CD14-positive monocyte (primary cell): ENCODE data around the gene PAWR. TPM values are rescaled to one million over a fixed set of nuclear protein-coding genes. Genes with fewer than 3 reads are reported as not detected.

ENCODE experiments used
- DNase-seq, 3 donors: peaks; one replicate each; pipeline ENCODE4 v3.0.0-alpha.2; 2011 to 2022
- H2AFZ ChIP-seq: 2 replicates; pipeline ENCODE4 v1.6.0; 2012; ENCODE audit warnings: mild to moderate bottlenecking, low read depth, low read length, inconsistent platforms; ENCODE audit not compliant: insufficient read depth, poor library complexity, severe bottlenecking
- H3K27ac ChIP-seq, 2 donors: 1 replicate in 1 of 2; 2 replicates in 1 of 2; pipeline ENCODE4 v1.5.1; 2012 to 2013; ENCODE audit warnings: low read length in 2 of 2, control low read depth in 1 of 2, inconsistent platforms in 1 of 2, low read depth in 1 of 2, mild to moderate bottlenecking in 1 of 2
- H3K27me3 ChIP-seq, 2 donors: one replicate each; pipeline versions ENCODE4 v1.6.0 to v1.6.1; 2011 to 2013; ENCODE audit warnings: low read length in 2 of 2; ENCODE audit not compliant: control insufficient read depth in 2 of 2, insufficient read depth in 2 of 2
- H3K36me3 ChIP-seq, 2 donors: replicated peaks in 1 of 2; 1 replicate in 1 of 2; 2 replicates in 1 of 2; pipeline versions ENCODE4 v1.5.1 to v1.6.1; 2012 to 2013; ENCODE audit warnings: low read length in 2 of 2, control low read depth in 1 of 2, inconsistent platforms in 1 of 2, mild to moderate bottlenecking in 1 of 2; ENCODE audit not compliant: insufficient read depth in 2 of 2, control insufficient read depth in 1 of 2
- H3K4me1 ChIP-seq, 2 donors: 1 replicate in 1 of 2; 2 replicates in 1 of 2; pipeline versions ENCODE4 v1.5.1 to v1.6.1; 2012 to 2013; ENCODE audit warnings: low read length in 2 of 2, control low read depth in 1 of 2, inconsistent platforms in 1 of 2, mild to moderate bottlenecking in 1 of 2, moderate library complexity in 1 of 2; ENCODE audit not compliant: insufficient read depth in 2 of 2, control insufficient read depth in 1 of 2
- H3K4me2 ChIP-seq: replicated peaks from 2 replicates; pipeline ENCODE3; 2012; ENCODE audit warnings: low read length, moderate library complexity, mild to moderate bottlenecking; ENCODE audit not compliant: poor library complexity, severe bottlenecking; ENCODE audit errors: extremely low read depth
- H3K4me3 ChIP-seq, 3 experiments: fragments of 200-600 bp in 1 of 3; sonication (generic) in 1 of 3; replicated peaks in 1 of 3; 1 replicate in 2 of 3; 2 replicates in 1 of 3; pipeline ENCODE4 v1.5.1; 2011 to 2013; ENCODE audit warnings: low read length in 3 of 3, mild to moderate bottlenecking in 3 of 3, control low read depth in 2 of 3, low read depth in 2 of 3, inconsistent platforms in 1 of 3, moderate library complexity in 1 of 3
- H3K79me2 ChIP-seq: 2 replicates; pipeline ENCODE4 v1.6.0; 2012; ENCODE audit warnings: mild to moderate bottlenecking, control low read depth, inconsistent platforms, low read length, moderate library complexity; ENCODE audit not compliant: insufficient read depth
- H3K9ac ChIP-seq: 2 replicates; pipeline ENCODE4 v1.6.0; 2017; ENCODE audit warnings: low read length, mild to moderate bottlenecking; ENCODE audit not compliant: insufficient read depth, poor library complexity, severe bottlenecking
- H3K9me3 ChIP-seq, 2 donors: replicated peaks in 1 of 2; 1 replicate in 1 of 2; 2 replicates in 1 of 2; pipeline versions ENCODE4 v1.5.1 to v1.6.1; 2012 to 2013; ENCODE audit warnings: low read length in 2 of 2, control low read depth in 1 of 2; ENCODE audit not compliant: control insufficient read depth in 1 of 2, insufficient read depth in 1 of 2
- H4K20me1 ChIP-seq: 2 replicates; pipeline ENCODE4 v1.6.0; 2012; ENCODE audit warnings: mild to moderate bottlenecking, low read length, control low read depth, moderate library complexity; ENCODE audit not compliant: insufficient read depth
- H3K27ac Mint-ChIP-seq, 7 donors: one replicate each; pipeline ENCODE4 v1.8.0; 2020; ENCODE audit warnings: mild to moderate bottlenecking in 7 of 7, mixed read lengths in 7 of 7, moderate library complexity in 6 of 7, inconsistent platforms in 2 of 7
- H3K27me3 Mint-ChIP-seq, 3 donors: one replicate each; pipeline ENCODE4 v1.8.0; 2021 to 2022; ENCODE audit warnings: low read depth in 3 of 3, mild to moderate bottlenecking in 3 of 3, mixed read lengths in 3 of 3, moderate library complexity in 3 of 3, inconsistent platforms in 1 of 3
- H3K36me3 Mint-ChIP-seq, 2 donors: one replicate each; pipeline ENCODE4 v1.8.0; 2020; ENCODE audit warnings: mixed read lengths in 2 of 2, inconsistent platforms in 1 of 2, mild to moderate bottlenecking in 1 of 2
- H3K4me1 Mint-ChIP-seq: one replicate; pipeline ENCODE4 v1.8.0; 2020; ENCODE audit warnings: mild to moderate bottlenecking, mixed read lengths
- H3K4me3 Mint-ChIP-seq, 2 donors: one replicate each; pipeline ENCODE4 v1.8.0; 2020; ENCODE audit warnings: mild to moderate bottlenecking in 2 of 2, mixed read lengths in 2 of 2, moderate library complexity in 1 of 2
- H3K9me3 Mint-ChIP-seq, 7 donors: one replicate each; pipeline ENCODE4 v1.8.0; 2020 to 2022; ENCODE audit warnings: mixed read lengths in 7 of 7, mild to moderate bottlenecking in 6 of 7, moderate library complexity in 6 of 7, inconsistent platforms in 2 of 7
- CTCF ChIP-seq: fragments of 200-600 bp; IDR thresholded peaks from one replicate; pipeline ENCODE4 v1.8.0; 2022; ENCODE audit warnings: antibody characterized with exemption, mild to moderate bottlenecking
- WGBS: methylation state at CpG from one replicate; pipeline ENCODE4 v1.1.5; 2013; ENCODE audit warnings: missing lambda C conversion rate; ENCODE audit not compliant: insufficient coverage; 5-methylcytosine and 5-hydroxymethylcytosine counted together
- intact Hi-C, 2 donors: fragments of 100-400 bp; cut with micrococcal nuclease; formaldehyde crosslinking; loops; one replicate each; pipeline versions ENCODE4 v1.15.0 to v1.15.1; 2023
- polyA plus RNA-seq, 3 donors: library from polyadenylated mRNA; depleted of rRNA in 1 of 3; unstranded in 2 of 3; stranded (reverse) in 1 of 3; fragments of 300-500 nt in 2 of 3; fragments of >200 nt in 1 of 3; fragmentation: Illumina TruSeq in 2 of 3; gene quantifications; 1 replicate in 2 of 3; 2 replicates in 1 of 3; pipeline ENCODE4 v1.2.3, GENCODE V29; 2012 to 2021

The PAWR gene
- polyA plus RNA-seq, 3 donors: 0.03 TPM; not detected in 1

GRCh38 chr12:79552192-79552591 is 138.6 kb downstream of the PAWR start:
- Mint-ChIP-seq H3K4me1 (no peaks in the 10 kb centered on the region), H3K9me3 (peaks cover 0 to 8% (median 3%) of the 10 kb centered on the region in 7 donors), H3K36me3 (no peaks in the 10 kb centered on the region), H3K27ac (no peak overlapping the region), H3K4me3 (no peak overlapping the region), H3K27me3 (no peaks in the 10 kb centered on the region)
- no peak for DNase-seq
- H3K27ac ChIP-seq: no peak overlapping the region
- no peak overlapping the region for H3K4me3 ChIP-seq
- no peaks in the 10 kb centered on the region for H3K36me3 ChIP-seq
- 100% methylated on average over 4 of the region's 6 CpGs for WGBS
- no peaks in the 10 kb centered on the region for H3K79me2 ChIP-seq
- intact Hi-C loops: no loop called here
- H2AFZ ChIP-seq: no peak overlapping the region
- H3K4me1 ChIP-seq: no peaks in the 10 kb centered on the region
- no peaks in the 10 kb centered on the region for H3K27me3 ChIP-seq
- peaks cover 0 to 5% of the 10 kb centered on the region in 2 donors for H3K9me3 ChIP-seq
- no peak overlapping the region for H3K9ac ChIP-seq
- no peak overlapping the region for H3K4me2 ChIP-seq
- no peak for TF ChIP-seq CTCF
- H4K20me1 ChIP-seq: no peaks in the 10 kb centered on the region

- Histone ChIP-seq H3K4me2 (no peak overlapping the region), H3K27ac (no peak overlapping the region), H3K9ac (no peak overlapping the region), H3K9me3 (peaks cover 0 to 5% of the 10 kb centered on the region in 2 donors), H3K4me3 (no peak overlapping the region), H4K20me1 (no peaks in the 10 kb centered on the region), H3K4me1 (no peaks in the 10 kb centered on the region), H3K36me3 (no peaks in the 10 kb centered on the region), H3K27me3 (no peaks in the 10 kb centered on the region), H3K79me2 (no peaks in the 10 kb centered on the region), H2AFZ (no peak overlapping the region)
- WGBS: no CpG with 5 or more reads among the region's 4 CpGs
- Mint-ChIP-seq H3K4me3 (no peak overlapping the region), H3K27me3 (no peaks in the 10 kb centered on the region), H3K27ac (no peak overlapping the region), H3K36me3 (no peaks in the 10 kb centered on the region), H3K9me3 (peaks cover 0 to 8% (median 3%) of the 10 kb centered on the region in 7 donors), H3K4me1 (no peaks in the 10 kb centered on the region)
- no peak for TF ChIP-seq CTCF
- intact Hi-C loops: no loop called here
- DNase-seq: no peak
Observed at GRCh38 chr12:79549531-79550271, 141.1 kb downstream of the PAWR start.
